Measurements from ENCODE around the gene WDR88.
"Not testable (repeated sequence)": the region's sequence is repeated elsewhere in the genome, so short reads cannot be mapped to it uniquely, and the experiment has no call there.

The WDR88 gene

DNA sequence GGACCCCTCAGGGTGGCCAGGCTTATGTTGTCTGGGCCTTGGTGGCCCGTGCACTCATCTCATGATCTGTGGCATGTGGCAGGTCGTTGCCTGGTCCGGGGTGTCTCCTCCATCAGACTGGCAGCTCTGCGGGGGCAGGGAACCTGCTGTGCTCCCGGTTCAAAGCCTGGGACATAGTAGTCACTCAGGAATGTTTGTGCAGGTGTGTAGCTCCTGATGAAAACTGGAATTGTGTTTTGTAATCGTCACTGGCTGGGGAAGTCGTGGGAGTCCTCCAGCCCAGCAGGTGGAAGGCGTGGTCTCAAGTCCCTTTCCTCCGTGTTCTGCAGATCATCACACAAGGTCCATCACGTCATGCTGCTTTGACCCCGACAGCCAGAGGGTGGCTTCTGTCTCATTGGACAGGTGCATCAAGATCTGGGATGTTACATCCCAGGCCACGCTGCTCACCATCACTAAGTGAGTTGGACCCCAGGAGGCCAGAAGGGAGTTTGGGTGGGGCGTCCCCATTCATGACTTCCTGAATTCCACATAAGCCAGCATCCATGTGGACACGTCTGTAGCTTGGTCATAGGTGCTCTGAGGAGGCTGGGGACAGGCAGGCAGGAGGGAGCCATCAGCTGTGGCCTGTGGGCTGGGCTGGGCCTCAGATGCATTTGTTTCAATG lies 19.1 kb downstream of the WDR88 start:
- DNase-seq (ENCODE audit: low read depth, low spot score) = no peak
- Histone ChIP-seq H3K36me3 (ENCODE audit: control insufficient read depth, insufficient read depth, low read length) (no peaks in the 10 kb centered on the region), H3K9me3 (ENCODE audit: control insufficient read depth, insufficient read depth, low read length) (no peaks in the 10 kb centered on the region), H3K4me3 (ENCODE audit: low read length) (no peak overlapping the region), H3K27me3 (ENCODE audit: control insufficient read depth, insufficient read depth, low read length) (no peaks in the 10 kb centered on the region), H3K4me1 (ENCODE audit: control insufficient read depth, insufficient read depth, low read length) (no peaks in the 10 kb centered on the region), H3K27ac (ENCODE audit: low read length) (no peak overlapping the region)
- WGBS (ENCODE audit: insufficient coverage, insufficient read length) = no CpG with 5 or more reads among the region's 14 CpGs

- no peak for DNase-seq (ENCODE audit: low read depth, low spot score)
- Histone ChIP-seq H3K9me3 (ENCODE audit: control insufficient read depth, insufficient read depth, low read length) (no peaks in the 10 kb centered on the region), H3K27me3 (ENCODE audit: control insufficient read depth, insufficient read depth, low read length) (no peaks in the 10 kb centered on the region), H3K27ac (ENCODE audit: low read length) (no peak overlapping the region), H3K4me3 (ENCODE audit: low read length) (no peak overlapping the region), H3K4me1 (ENCODE audit: control insufficient read depth, insufficient read depth, low read length) (no peaks in the 10 kb centered on the region), H3K36me3 (ENCODE audit: control insufficient read depth, insufficient read depth, low read length) (no peaks in the 10 kb centered on the region)
- no CpG with 5 or more reads among the region's 2 CpGs for WGBS (ENCODE audit: insufficient coverage, insufficient read length)
These were observed 20.3 kb downstream of the WDR88 start for GRCh38 chr19:33152176-33152575.

DNA sequence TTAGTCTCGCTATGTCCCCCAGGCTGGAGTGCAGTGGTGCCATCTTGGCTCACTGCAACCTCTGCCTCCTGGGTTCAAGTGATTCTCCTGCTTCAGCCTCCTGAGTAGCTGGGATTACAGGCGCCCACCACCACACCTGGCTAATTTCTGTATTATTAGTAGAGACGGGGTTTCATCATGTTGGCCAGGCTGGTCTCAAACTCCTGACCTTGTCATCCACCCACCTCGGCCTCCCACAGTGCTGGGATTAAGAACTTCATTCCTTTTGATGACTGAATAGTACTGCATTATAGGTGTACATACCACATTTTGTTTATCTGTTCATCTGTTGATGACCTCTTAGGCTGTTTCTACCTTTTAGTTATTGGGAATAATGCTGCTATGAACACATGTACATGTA lies 20.7 kb downstream of the WDR88 start:
- not testable (repeated sequence) for DNase-seq (ENCODE audit: low read depth, low spot score); H3K4me3 ChIP-seq (ENCODE audit: low read length); H3K27ac ChIP-seq (ENCODE audit: low read length)

GRCh38 chr19:33154313-33154712 lies 22.4 kb downstream of the WDR88 start:
- DNase-seq (ENCODE audit: low read depth, low spot score); H3K4me1 ChIP-seq (ENCODE audit: control insufficient read depth, insufficient read depth, low read length); H3K36me3 ChIP-seq (ENCODE audit: control insufficient read depth, insufficient read depth, low read length); H3K27me3 ChIP-seq (ENCODE audit: control insufficient read depth, insufficient read depth, low read length); H3K4me3 ChIP-seq (ENCODE audit: low read length); H3K9me3 ChIP-seq (ENCODE audit: control insufficient read depth, insufficient read depth, low read length); H3K27ac ChIP-seq (ENCODE audit: low read length): not testable (repeated sequence)
- no CpG with 5 or more reads among the region's 6 CpGs for WGBS (ENCODE audit: insufficient coverage, insufficient read length)

More for the DNA sequence above, 20.7 kb downstream of the WDR88 start:
- WGBS (ENCODE audit: insufficient coverage, insufficient read length) = no CpG with 5 or more reads among the region's 4 CpGs
- H3K36me3 ChIP-seq (ENCODE audit: control insufficient read depth, insufficient read depth, low read length); H3K9me3 ChIP-seq (ENCODE audit: control insufficient read depth, insufficient read depth, low read length); H3K27me3 ChIP-seq (ENCODE audit: control insufficient read depth, insufficient read depth, low read length); H3K4me1 ChIP-seq (ENCODE audit: control insufficient read depth, insufficient read depth, low read length): not testable (repeated sequence)

DNA sequence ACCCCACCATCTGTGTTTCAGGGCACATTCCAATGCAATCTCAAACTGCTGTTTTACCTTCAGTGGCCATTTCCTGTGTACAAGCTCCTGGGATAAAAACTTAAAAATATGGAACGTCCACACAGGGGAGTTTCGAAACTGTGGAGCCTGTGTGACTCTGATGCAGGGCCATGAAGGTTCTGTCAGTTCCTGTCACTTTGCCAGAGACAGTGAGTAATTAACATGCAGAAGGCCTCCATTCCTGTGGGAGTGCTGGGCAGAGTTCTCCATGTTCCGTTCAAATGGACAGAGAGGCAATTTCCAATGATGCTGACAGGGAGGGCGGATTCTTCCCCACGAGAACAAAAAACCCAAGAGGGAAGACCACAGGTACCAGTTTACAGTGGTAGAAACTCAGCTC lies 24.4 kb downstream of the WDR88 start:
- no peak for DNase-seq (ENCODE audit: low read depth, low spot score)
- H3K27me3 ChIP-seq (ENCODE audit: control insufficient read depth, insufficient read depth, low read length) = no peaks in the 10 kb centered on the region
- no peaks in the 10 kb centered on the region for H3K4me1 ChIP-seq (ENCODE audit: control insufficient read depth, insufficient read depth, low read length)
- WGBS (ENCODE audit: insufficient coverage, insufficient read length) = no CpG with 5 or more reads among the region's 5 CpGs
- H3K4me3 ChIP-seq (ENCODE audit: low read length) = no peak overlapping the region
- H3K27ac ChIP-seq (ENCODE audit: low read length) = no peak overlapping the region
- no peaks in the 10 kb centered on the region for H3K9me3 ChIP-seq (ENCODE audit: control insufficient read depth, insufficient read depth, low read length)
- H3K36me3 ChIP-seq (ENCODE audit: control insufficient read depth, insufficient read depth, low read length) = no peaks in the 10 kb centered on the region

DNA sequence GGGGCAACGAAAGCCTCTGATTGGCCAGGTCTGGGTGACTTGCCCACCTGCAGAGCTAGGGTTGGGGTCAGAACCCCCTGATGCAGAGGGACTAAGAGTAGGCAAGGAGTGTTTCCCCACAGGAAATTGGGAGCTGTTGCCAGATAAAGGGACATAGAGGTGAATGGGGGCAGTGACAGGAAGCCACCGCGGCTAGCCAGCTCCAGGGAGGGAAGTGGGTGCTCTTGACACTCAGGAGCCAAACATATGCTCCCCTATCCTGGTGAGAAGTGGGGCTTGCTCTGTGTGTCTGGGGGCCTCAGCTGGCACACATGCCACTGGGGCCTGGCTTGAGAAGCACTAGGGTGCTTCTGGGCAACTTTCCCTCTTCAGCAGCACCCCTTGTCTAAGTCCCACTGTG lies 26.0 kb downstream of the WDR88 start:
- no CpG with 5 or more reads among the region's 3 CpGs for WGBS (ENCODE audit: insufficient coverage, insufficient read length)
- no peaks in the 10 kb centered on the region for H3K4me1 ChIP-seq (ENCODE audit: control insufficient read depth, insufficient read depth, low read length)
- no peaks in the 10 kb centered on the region for H3K36me3 ChIP-seq (ENCODE audit: control insufficient read depth, insufficient read depth, low read length)
- H3K27me3 ChIP-seq (ENCODE audit: control insufficient read depth, insufficient read depth, low read length) = no peaks in the 10 kb centered on the region
- H3K4me3 ChIP-seq (ENCODE audit: low read length) = no peak overlapping the region
- H3K9me3 ChIP-seq (ENCODE audit: control insufficient read depth, insufficient read depth, low read length) = no peaks in the 10 kb centered on the region
- no peak for DNase-seq (ENCODE audit: low read depth, low spot score)
- H3K27ac ChIP-seq (ENCODE audit: low read length) = no peak overlapping the region

GRCh38 chr19:33158365-33158764 lies 26.5 kb downstream of the WDR88 start:
- Histone ChIP-seq H3K36me3 (ENCODE audit: control insufficient read depth, insufficient read depth, low read length) (no peaks in the 10 kb centered on the region), H3K27me3 (ENCODE audit: control insufficient read depth, insufficient read depth, low read length) (no peaks in the 10 kb centered on the region), H3K27ac (ENCODE audit: low read length) (no peak overlapping the region), H3K4me3 (ENCODE audit: low read length) (no peak overlapping the region), H3K9me3 (ENCODE audit: control insufficient read depth, insufficient read depth, low read length) (no peaks in the 10 kb centered on the region), H3K4me1 (ENCODE audit: control insufficient read depth, insufficient read depth, low read length) (no peaks in the 10 kb centered on the region)
- DNase-seq (ENCODE audit: low read depth, low spot score) = no peak
- WGBS (ENCODE audit: insufficient coverage, insufficient read length) = no CpG with 5 or more reads among the region's 6 CpGs

DNA sequence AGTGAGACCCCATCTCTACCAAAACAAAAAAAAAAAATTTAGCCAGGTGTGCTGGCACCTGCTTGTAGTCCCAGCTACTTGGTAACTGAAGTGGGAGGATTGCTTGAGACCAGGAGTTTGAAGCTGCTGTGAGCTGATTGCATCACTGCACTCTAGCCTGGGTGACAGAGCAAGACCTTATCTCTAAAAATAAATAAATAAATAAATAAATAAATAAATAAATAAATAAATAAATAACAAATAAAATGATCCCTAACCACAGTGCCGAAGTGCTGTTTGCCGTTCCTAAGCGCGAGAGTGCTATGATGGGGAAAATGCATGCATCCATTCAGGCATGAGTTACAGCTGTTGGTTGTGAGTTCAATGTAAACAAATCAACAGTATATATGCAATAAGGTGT lies 27.2 kb downstream of the WDR88 start:
- Histone ChIP-seq H3K36me3 (ENCODE audit: control insufficient read depth, insufficient read depth, low read length) (no peaks in the 10 kb centered on the region), H3K4me1 (ENCODE audit: control insufficient read depth, insufficient read depth, low read length) (no peaks in the 10 kb centered on the region), H3K27ac (ENCODE audit: low read length) (no peak overlapping the region), H3K27me3 (ENCODE audit: control insufficient read depth, insufficient read depth, low read length) (no peaks in the 10 kb centered on the region), H3K4me3 (ENCODE audit: low read length) (no peak overlapping the region), H3K9me3 (ENCODE audit: control insufficient read depth, insufficient read depth, low read length) (no peaks in the 10 kb centered on the region)
- no CpG with 5 or more reads among the region's 4 CpGs for WGBS (ENCODE audit: insufficient coverage, insufficient read length)
- DNase-seq (ENCODE audit: low read depth, low spot score) = no peak

DNA sequence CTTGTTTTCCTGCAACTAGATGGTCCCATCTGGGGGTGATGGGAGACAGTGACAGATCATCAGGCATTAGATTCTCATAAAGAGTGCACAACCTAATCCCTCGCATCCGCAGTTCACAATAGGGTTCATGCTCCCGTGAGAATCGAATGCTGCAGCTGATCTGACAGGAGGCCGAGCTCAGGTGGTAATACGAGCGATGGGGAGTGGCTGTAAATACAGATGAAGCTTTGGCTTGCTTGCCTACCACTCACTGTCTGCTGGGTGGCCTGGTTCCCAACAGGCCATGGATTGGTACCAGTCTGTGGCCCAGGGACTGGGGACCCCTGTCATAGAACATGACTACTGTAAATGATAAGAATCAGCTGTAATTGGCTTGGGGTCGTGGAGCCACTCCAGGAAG lies 28.0 kb downstream of the WDR88 start:
- DNase-seq (ENCODE audit: low read depth, low spot score) = no peak
- H3K9me3 ChIP-seq (ENCODE audit: control insufficient read depth, insufficient read depth, low read length) = no peaks in the 10 kb centered on the region
- WGBS (ENCODE audit: insufficient coverage, insufficient read length) = no CpG with 5 or more reads among the region's 8 CpGs
- H3K4me3 ChIP-seq (ENCODE audit: low read length) = no peak overlapping the region
- H3K27ac ChIP-seq (ENCODE audit: low read length) = no peak overlapping the region
- H3K4me1 ChIP-seq (ENCODE audit: control insufficient read depth, insufficient read depth, low read length) = no peaks in the 10 kb centered on the region
- no peaks in the 10 kb centered on the region for H3K27me3 ChIP-seq (ENCODE audit: control insufficient read depth, insufficient read depth, low read length)
- no peaks in the 10 kb centered on the region for H3K36me3 ChIP-seq (ENCODE audit: control insufficient read depth, insufficient read depth, low read length)

DNA sequence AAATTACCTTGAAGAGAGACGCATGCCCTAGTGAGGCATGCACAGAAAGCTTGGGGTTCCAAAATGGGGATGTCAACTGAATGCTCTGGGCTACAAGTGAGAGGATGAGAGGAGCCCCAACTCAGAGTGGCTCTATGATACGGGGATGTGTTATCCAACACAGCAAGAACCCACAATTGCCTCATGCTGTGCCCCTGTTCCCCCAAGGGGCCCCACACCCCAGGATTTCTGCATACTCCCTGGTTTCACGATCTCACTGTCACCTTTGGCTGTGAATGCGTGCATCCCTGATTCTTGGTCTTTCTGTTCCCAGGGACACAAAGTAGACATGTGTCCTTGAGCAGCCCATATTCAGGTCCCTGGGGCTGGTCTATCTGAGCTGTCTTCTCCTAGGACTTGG lies 29.3 kb downstream of the WDR88 start:
- Histone ChIP-seq H3K4me1 (ENCODE audit: control insufficient read depth, insufficient read depth, low read length) (no peaks in the 10 kb centered on the region), H3K36me3 (ENCODE audit: control insufficient read depth, insufficient read depth, low read length) (no peaks in the 10 kb centered on the region), H3K27me3 (ENCODE audit: control insufficient read depth, insufficient read depth, low read length) (no peaks in the 10 kb centered on the region), H3K4me3 (ENCODE audit: low read length) (no peak overlapping the region), H3K9me3 (ENCODE audit: control insufficient read depth, insufficient read depth, low read length) (no peaks in the 10 kb centered on the region), H3K27ac (ENCODE audit: low read length) (no peak overlapping the region)
- no peak for DNase-seq (ENCODE audit: low read depth, low spot score)
- no CpG with 5 or more reads among the region's 4 CpGs for WGBS (ENCODE audit: insufficient coverage, insufficient read length)

DNA sequence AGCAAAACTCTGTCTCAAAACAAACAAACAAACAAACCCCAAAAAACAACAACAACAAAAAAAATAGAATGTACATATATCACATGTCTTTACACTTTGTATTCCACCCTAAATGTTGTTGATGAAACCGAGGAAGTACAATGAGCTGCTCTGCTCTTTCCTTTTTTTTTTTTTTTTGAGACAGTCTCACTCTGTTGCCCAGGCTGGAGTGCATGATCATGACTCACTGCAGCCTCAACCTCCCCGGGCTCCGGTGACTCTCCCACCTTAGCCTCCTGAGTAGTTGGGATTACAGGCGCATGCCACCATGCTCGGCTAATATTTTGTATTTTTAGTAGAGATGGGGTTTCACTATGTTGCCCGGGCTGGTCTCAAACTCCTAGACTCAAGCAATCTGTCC lies 31.6 kb downstream of the WDR88 start:
- Histone ChIP-seq H3K4me3 (ENCODE audit: low read length) (no peak overlapping the region), H3K36me3 (ENCODE audit: control insufficient read depth, insufficient read depth, low read length) (no peaks in the 10 kb centered on the region), H3K4me1 (ENCODE audit: control insufficient read depth, insufficient read depth, low read length) (no peaks in the 10 kb centered on the region), H3K27me3 (ENCODE audit: control insufficient read depth, insufficient read depth, low read length) (no peaks in the 10 kb centered on the region), H3K27ac (ENCODE audit: low read length) (no peak overlapping the region), H3K9me3 (ENCODE audit: control insufficient read depth, insufficient read depth, low read length) (no peaks in the 10 kb centered on the region)
- no peak for DNase-seq (ENCODE audit: low read depth, low spot score)
- no CpG with 5 or more reads among the region's 6 CpGs for WGBS (ENCODE audit: insufficient coverage, insufficient read length)

Measured in iPS DF 6.9 (cell line).